PC-3 (cell line): ENCODE results near the gene BHLHA15. TPM values are rescaled to one million over a fixed set of nuclear protein-coding genes. Genes with fewer than 3 reads are reported as not detected.

Experiments used
- ATAC-seq: fragments of 200-7000 bp; cut with Tn5 transposase; 2 replicates; pipeline ENCODE4 v1.9.1; 2020; ENCODE audit warnings: mild to moderate bottlenecking, moderate library complexity
- BruUV-seq: library from RNA; stranded (reverse); fragments of 400-500 nt; replicated peaks from 2 replicates; lab custom pipeline; 2021; lab: Mats Ljungman, UMichigan
- CTCF ChIA-PET: fragments of 300-600 bp; sonication (Branson Sonifier 250); formaldehyde crosslinking; loops from one replicate; lab custom pipeline; 2022; ENCODE audit warnings: antibody characterized with exemption; lab: Charles Lee
- POLR2A ChIA-PET: fragments of 300-600 bp; sonication (Branson Sonifier 250); formaldehyde crosslinking; loops from one replicate; lab custom pipeline; 2022; ENCODE audit warnings: antibody characterized with exemption; ENCODE audit not compliant: unreplicated experiment; lab: Charles Lee
- DNase-seq: peaks from one replicate; pipeline ENCODE4 v3.0.0-alpha.2; 2015
- H2AFZ ChIP-seq: fragments of 300-600 bp; sonication (generic); 2 replicates; pipeline ENCODE4 v1.6.0; 2016; ENCODE audit warnings: antibody characterized with exemption, low read length
- H3F3A ChIP-seq: fragments of 300-600 bp; sonication (generic); one replicate; pipeline ENCODE4 v1.6.0; 2017; ENCODE audit warnings: antibody characterized with exemption, low read length, control low read depth, mild to moderate bottlenecking; ENCODE audit not compliant: unreplicated experiment
- H3K27ac ChIP-seq: fragments of 300-600 bp; sonication (generic); 2 replicates; pipeline ENCODE4 v1.5.1; 2016; ENCODE audit warnings: mild to moderate bottlenecking, low read length
- H3K27me3 ChIP-seq: fragments of 300-600 bp; sonication (generic); 2 replicates; pipeline ENCODE4 v1.6.1; 2016; ENCODE audit warnings: low read length, mixed read lengths
- H3K36me3 ChIP-seq: fragments of 300-600 bp; sonication (generic); 2 replicates; pipeline ENCODE4 v1.6.1; 2016; ENCODE audit warnings: low read depth, mixed run types, low read length, mixed read lengths
- H3K4me1 ChIP-seq: fragments of 300-600 bp; sonication (generic); 2 replicates; pipeline ENCODE4 v1.5.1; 2016; ENCODE audit warnings: low read length; ENCODE audit not compliant: insufficient read depth
- H3K4me2 ChIP-seq: fragments of 300-600 bp; sonication (generic); 2 replicates; pipeline ENCODE4 v1.6.0; 2016; ENCODE audit warnings: low read length
- H3K4me3 ChIP-seq: fragments of 300-600 bp; sonication (generic); 2 replicates; pipeline ENCODE4 v1.5.1; 2016; ENCODE audit warnings: mild to moderate bottlenecking, low read length, mixed read lengths
- H3K79me2 ChIP-seq: fragments of 300-600 bp; sonication (generic); 2 replicates; pipeline ENCODE4 v1.6.1; 2017; ENCODE audit warnings: low read length, mixed read lengths
- H3K9ac ChIP-seq: fragments of 300-600 bp; sonication (generic); 2 replicates; pipeline ENCODE4 v1.6.0; 2016; ENCODE audit warnings: mild to moderate bottlenecking, low read length
- H3K9me2 ChIP-seq: fragments of 300-600 bp; sonication (generic); replicated peaks from 2 replicates; pipeline ENCODE4 v1.6.1; 2016; ENCODE audit warnings: mixed run types, low read length, mixed read lengths
- H3K9me3 ChIP-seq: fragments of 300-600 bp; sonication (generic); 2 replicates; pipeline ENCODE4 v1.6.1; 2016; ENCODE audit warnings: low read length, mixed read lengths
- H4K20me1 ChIP-seq: fragments of 300-600 bp; sonication (generic); 2 replicates; pipeline ENCODE4 v1.6.1; 2016; ENCODE audit warnings: low read length, mixed read lengths
- EZH2 ChIP-seq: fragments of 300-600 bp; sonication (generic); IDR thresholded peaks from one replicate; pipeline ENCODE4 v1.6.1; 2017; ENCODE audit warnings: antibody characterized with exemption, mild to moderate bottlenecking, low read length; ENCODE audit not compliant: unreplicated experiment
- EZH2phosphoT487 ChIP-seq: fragments of 300-600 bp; sonication (generic); IDR thresholded peaks from 2 replicates; pipeline ENCODE4 v1.6.1; 2018; ENCODE audit warnings: mild to moderate bottlenecking, antibody characterized with exemption, low read length, borderline replicate concordance
- intact Hi-C: fragments of 100-400 bp; cut with micrococcal nuclease; formaldehyde crosslinking; loops from 2 replicates; pipeline ENCODE4 v1.9.0; 2023
- total RNA-seq: library from RNA; depleted of rRNA; stranded (reverse); fragments of >200 nt; gene quantifications from 2 replicates; pipeline ENCODE4 v1.2.3, GENCODE V29; 2014
- TF ChIP-seq, protein P1 (sequence below): fragments of 300-600 bp; sonication (generic); conservative IDR thresholded peaks from 2 replicates; pipeline ENCODE4 v1.5.1; 2017; ENCODE audit warnings: antibody characterized with exemption, low read depth, mild to moderate bottlenecking, low read length

Gene BHLHA15
- total RNA-seq, 1 experiment from 2014 or later: 12.0 TPM

DNA sequence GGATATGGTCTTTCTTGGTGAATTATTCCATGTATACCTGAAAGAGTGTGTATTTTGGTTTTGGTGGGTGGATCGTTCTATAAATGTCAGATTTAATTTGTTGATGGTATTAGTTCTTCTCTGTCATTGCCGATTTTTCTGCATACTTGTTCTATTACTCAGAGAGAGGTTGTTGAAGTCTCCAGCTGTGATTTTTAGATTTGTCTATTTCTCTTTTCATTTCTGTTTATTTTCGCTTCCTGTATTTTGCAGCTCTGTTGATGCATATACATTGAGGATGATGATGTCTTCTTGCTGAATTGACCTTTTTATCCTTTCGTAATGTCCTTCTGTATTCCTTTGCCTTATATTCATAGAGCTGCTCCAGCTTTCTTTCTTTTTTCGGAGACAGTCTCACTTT, 12.1 kb upstream of the BHLHA15 start:
- ChIA-PET CTCF (no interaction called here), POLR2A (no interaction called here)
- DNase-seq (no peak), ATAC-seq (no peak)
- Histone ChIP-seq H3K27ac (no peak overlapping the region), H3K27me3 (no peaks in the 10 kb centered on the region), H3K4me2 (no peak overlapping the region), H3K36me3 (no peaks in the 10 kb centered on the region), H2AFZ (no peak overlapping the region), H4K20me1 (0 out of 2 replicates have a peak, but pooled peaks cover 4% of the 10 kb centered on the region), H3K9me3 (no peaks in the 10 kb centered on the region), H3K4me3 (no peak overlapping the region), H3K79me2 (0 out of 2 replicates have a peak, but pooled peaks cover 7% of the 10 kb centered on the region), H3K9ac (no peak overlapping the region), H3K9me2 (no peaks in the 10 kb centered on the region), H3F3A (no peaks in the 10 kb centered on the region), H3K4me1 (no peaks in the 10 kb centered on the region)
- TF ChIP-seq EZH2phosphoT487 (no peak), EZH2 (no peak)
- TF ChIP-seq, protein P1, sequence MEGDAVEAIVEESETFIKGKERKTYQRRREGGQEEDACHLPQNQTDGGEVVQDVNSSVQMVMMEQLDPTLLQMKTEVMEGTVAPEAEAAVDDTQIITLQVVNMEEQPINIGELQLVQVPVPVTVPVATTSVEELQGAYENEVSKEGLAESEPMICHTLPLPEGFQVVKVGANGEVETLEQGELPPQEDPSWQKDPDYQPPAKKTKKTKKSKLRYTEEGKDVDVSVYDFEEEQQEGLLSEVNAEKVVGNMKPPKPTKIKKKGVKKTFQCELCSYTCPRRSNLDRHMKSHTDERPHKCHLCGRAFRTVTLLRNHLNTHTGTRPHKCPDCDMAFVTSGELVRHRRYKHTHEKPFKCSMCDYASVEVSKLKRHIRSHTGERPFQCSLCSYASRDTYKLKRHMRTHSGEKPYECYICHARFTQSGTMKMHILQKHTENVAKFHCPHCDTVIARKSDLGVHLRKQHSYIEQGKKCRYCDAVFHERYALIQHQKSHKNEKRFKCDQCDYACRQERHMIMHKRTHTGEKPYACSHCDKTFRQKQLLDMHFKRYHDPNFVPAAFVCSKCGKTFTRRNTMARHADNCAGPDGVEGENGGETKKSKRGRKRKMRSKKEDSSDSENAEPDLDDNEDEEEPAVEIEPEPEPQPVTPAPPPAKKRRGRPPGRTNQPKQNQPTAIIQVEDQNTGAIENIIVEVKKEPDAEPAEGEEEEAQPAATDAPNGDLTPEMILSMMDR: no peak
- intact Hi-C loops: no loop called here
- BruUV-seq: no TSS peak

DNA sequence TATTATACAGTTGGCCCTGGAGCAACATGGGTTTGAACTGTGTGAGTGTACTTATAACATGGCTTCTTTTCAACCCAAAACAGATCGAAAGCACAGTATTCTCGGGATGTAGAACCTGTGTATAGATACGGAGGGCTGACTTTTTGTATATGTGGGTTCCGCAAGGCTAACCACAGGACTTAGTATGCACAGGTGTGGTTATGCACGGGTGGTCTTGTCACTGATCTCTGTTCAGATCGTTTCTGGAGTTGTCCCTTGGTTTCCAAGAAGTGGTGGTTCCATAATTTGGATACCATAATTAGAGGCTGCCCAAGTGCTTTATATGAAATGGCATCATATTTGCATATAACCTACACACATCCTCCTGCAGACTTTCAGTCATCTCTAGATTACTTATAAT, 10.9 kb upstream of the BHLHA15 start:
- no peaks in the 10 kb centered on the region for H3F3A ChIP-seq
- no TSS peak for BruUV-seq
- no peak overlapping the region for H3K4me3 ChIP-seq
- intact Hi-C loops: no loop called here
- no peaks in the 10 kb centered on the region for H3K27me3 ChIP-seq
- H3K9me3 ChIP-seq: no peaks in the 10 kb centered on the region
- DNase-seq (no peak), ATAC-seq (no peak)
- 0 out of 2 replicates have a peak, but pooled peaks cover 7% of the 10 kb centered on the region for H3K79me2 ChIP-seq
- H3K9ac ChIP-seq: no peak overlapping the region
- no peak overlapping the region for H3K4me2 ChIP-seq
- H2AFZ ChIP-seq: no peak overlapping the region
- H3K4me1 ChIP-seq: no peaks in the 10 kb centered on the region
- POLR2A ChIA-PET: no interaction called here
- 0 out of 2 replicates have a peak, but pooled peaks cover 4% of the 10 kb centered on the region for H4K20me1 ChIP-seq
- TF ChIP-seq, protein P1: no peak
- no peak for TF ChIP-seq EZH2
- no peak for TF ChIP-seq EZH2phosphoT487
- no peak overlapping the region for H3K27ac ChIP-seq
- H3K9me2 ChIP-seq: no peaks in the 10 kb centered on the region
- CTCF ChIA-PET: no interaction called here
- no peaks in the 10 kb centered on the region for H3K36me3 ChIP-seq

DNA sequence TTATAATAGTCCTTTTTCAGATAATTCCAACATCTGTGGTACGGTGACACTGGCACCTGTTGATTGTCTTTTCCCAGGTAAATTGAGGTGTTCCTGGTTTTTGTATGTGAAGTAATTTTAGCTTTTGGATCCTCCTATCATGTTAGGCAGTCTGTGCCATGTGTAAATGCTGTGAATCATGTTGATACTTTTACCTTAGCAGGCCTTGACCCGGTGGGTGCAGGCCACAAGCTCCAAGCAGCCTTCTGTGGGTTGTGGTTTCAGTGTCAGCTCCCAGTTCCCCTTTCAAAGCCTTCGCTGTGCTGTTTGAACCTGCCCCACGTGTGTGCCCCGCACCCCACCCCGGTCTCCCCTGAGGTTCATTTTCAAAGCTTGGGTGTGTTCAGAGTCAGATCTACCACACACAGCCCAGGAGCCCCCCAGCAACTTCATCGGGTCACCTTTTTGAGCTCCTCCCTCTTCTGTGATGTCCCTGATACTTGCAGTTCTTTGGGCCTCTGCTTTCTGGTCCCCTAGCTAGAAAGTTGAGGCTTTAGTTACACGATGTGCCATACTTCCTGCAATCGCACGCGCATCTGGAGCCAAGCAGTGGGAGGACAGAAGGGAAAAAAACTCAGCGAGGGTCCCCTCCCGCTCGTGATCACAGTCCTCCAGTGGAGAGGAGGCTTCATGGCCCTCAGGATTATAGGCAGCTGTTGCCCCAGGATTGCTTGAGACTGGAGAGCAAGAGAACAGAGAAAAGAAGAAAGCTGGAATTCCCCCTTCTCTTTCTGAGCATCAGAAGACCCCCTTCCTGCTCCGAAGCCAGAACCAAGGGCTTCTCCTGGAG, 8.7 kb upstream of the BHLHA15 start:
- no peaks in the 10 kb centered on the region for H3K4me1 ChIP-seq
- CTCF ChIA-PET: no interaction called here
- POLR2A ChIA-PET: no interaction called here
- DNase-seq (no peak), ATAC-seq (no peak)
- TF ChIP-seq, protein P1: no peak
- TF ChIP-seq EZH2 (no peak), EZH2phosphoT487 (no peak)
- no peak overlapping the region for H3K4me2 ChIP-seq
- no peak overlapping the region for H3K4me3 ChIP-seq
- H3K27me3 ChIP-seq: no peaks in the 10 kb centered on the region
- no peaks in the 10 kb centered on the region for H3K9me3 ChIP-seq
- H3K79me2 ChIP-seq: 0 out of 2 replicates have a peak, but pooled peaks cover 7% of the 10 kb centered on the region
- no peaks in the 10 kb centered on the region for H3K36me3 ChIP-seq
- intact Hi-C loops: no loop called here
- no peak overlapping the region for H3K9ac ChIP-seq
- no peak overlapping the region for H2AFZ ChIP-seq
- no peaks in the 10 kb centered on the region for H3K9me2 ChIP-seq
- H4K20me1 ChIP-seq: 0 out of 2 replicates have a peak, but pooled peaks cover 4% of the 10 kb centered on the region
- no TSS peak for BruUV-seq
- H3K27ac ChIP-seq: no peak overlapping the region
- no peaks in the 10 kb centered on the region for H3F3A ChIP-seq
